Fibroblast of villous mesenchyme (primary cell): ENCODE data around the gene PRKN. TPM values are rescaled to one million over a fixed set of nuclear protein-coding genes. Genes with fewer than 3 reads are reported as not detected.

Source experiments
- DNase-seq: peaks from one replicate; pipeline ENCODE4 v3.0.0-alpha.2; 2010; ENCODE audit warnings: low read depth
- H3K4me3 ChIP-seq: 2 replicates; pipeline ENCODE4 v1.5.1; 2011; ENCODE audit warnings: low read depth, mild to moderate bottlenecking, low read length
- total RNA-seq: library from RNA; depleted of rRNA; stranded (reverse); fragments of >200 nt; gene quantifications from 2 replicates; pipeline ENCODE4 v1.2.3, GENCODE V29; 2012
- TF ChIP-seq, protein P1 (sequence below): IDR thresholded peaks from 2 replicates; pipeline ENCODE4 v1.5.1; 2012; ENCODE audit warnings: low read depth, mild to moderate bottlenecking, low read length; ENCODE audit not compliant: insufficient read depth

PRKN gene
- total RNA-seq, 1 donor: 2.2 TPM

DNA sequence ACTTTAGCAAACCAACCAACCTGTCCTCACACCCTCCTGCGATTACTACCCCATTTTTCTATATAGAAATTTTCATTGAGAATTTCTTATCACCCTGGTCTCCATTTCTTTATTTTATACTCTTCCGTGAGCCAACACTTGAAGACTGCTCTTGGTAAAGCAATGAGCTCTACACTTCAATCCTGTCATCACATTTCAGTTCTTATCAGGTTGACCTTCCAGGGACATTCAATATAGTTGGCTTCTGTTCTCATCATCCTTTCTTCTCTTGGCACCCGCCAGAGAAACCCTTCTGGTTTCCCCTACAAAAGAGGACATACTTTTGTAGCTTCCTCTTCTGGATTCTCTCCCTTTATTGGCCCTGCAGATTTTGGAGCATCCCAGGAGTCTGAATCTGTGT is 279.3 kb downstream of the PRKN start:
- TF ChIP-seq, protein P1, sequence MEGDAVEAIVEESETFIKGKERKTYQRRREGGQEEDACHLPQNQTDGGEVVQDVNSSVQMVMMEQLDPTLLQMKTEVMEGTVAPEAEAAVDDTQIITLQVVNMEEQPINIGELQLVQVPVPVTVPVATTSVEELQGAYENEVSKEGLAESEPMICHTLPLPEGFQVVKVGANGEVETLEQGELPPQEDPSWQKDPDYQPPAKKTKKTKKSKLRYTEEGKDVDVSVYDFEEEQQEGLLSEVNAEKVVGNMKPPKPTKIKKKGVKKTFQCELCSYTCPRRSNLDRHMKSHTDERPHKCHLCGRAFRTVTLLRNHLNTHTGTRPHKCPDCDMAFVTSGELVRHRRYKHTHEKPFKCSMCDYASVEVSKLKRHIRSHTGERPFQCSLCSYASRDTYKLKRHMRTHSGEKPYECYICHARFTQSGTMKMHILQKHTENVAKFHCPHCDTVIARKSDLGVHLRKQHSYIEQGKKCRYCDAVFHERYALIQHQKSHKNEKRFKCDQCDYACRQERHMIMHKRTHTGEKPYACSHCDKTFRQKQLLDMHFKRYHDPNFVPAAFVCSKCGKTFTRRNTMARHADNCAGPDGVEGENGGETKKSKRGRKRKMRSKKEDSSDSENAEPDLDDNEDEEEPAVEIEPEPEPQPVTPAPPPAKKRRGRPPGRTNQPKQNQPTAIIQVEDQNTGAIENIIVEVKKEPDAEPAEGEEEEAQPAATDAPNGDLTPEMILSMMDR: no peak
- H3K4me3 ChIP-seq: no peak overlapping the region
- DNase-seq: no peak

DNA sequence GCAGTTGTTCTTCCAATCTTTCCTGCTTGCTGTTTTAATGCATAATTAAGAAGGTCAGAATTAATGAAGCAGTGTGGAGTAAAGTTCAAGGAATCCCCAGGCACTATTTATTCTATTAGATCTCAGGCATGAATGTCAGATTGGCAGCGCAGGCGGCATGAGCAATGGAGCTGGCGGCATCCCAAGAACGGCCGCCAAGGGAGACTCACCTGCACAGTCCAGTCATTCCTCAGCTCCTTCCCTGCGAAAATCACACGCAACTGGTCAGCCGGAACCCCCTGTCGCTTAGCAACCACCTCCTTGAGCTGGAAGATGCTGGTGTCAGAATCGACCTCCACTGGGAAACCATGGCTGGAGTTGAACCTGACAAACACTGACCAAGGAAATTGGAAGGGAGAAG is 284.5 kb downstream of the PRKN start:
- no peak for DNase-seq
- TF ChIP-seq, protein P1: no peak
- no peak overlapping the region for H3K4me3 ChIP-seq

DNA sequence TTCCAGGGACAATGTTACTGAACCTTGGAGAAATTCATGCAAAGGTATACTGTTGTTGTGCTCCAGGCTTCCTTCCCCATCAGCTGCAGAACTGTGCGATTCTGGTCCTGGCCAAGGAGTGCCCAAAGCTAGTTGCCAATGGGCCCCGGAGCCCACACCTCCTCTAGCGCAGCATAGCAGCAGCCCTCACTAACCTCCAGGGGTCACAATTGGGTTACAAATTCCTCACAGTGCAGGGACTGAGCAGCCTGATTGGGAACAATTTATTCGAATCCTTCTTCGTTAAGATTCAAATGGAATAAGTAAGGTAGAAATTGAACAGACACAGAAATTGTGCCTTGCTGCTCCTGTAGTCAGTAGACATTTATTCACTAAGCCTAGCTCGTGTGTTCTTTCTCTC is 284.9 kb downstream of the PRKN start:
- no peak overlapping the region for H3K4me3 ChIP-seq
- DNase-seq: no peak
- TF ChIP-seq, protein P1: no peak

DNA sequence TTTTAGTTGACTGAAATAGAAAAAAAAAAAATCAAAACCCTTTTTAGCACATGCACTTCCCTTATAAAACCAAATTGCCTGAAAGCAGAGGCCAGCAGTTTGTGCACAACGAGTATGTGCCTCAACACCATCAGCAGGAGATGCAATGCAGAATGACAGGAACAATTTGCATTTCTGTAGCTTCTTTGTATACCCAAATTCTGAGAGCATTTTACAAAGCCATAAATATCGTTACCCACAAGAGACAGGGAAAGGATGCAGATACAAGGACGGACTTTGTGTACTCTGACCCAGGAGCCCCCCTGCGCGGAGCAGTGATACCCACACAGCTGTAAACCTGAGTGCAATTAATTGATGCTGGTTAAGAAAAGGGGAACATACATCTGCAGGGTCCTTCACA is 285.6 kb downstream of the PRKN start:
- no peak for DNase-seq
- TF ChIP-seq, protein P1: no peak
- H3K4me3 ChIP-seq: no peak overlapping the region

DNA sequence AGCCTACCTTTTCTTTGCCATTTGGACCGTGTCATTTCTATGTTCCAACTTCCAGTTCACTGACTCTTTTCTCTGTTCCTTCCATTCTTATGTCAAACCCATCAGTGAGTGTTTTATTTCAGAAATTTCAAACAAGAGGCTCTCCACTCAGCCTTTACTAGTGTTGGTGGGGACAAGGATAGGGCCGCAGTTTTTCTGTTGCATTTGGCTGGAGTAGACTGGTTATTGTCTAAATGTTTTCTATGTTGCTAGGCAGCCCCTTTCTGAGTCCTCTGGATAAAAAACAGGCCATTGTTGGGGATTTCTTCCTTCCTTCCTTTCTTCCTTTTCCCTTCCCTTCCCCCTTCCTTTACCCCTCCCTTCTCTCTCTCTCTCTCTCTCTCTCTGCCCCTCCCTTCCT is 288.6 kb downstream of the PRKN start:
- TF ChIP-seq, protein P1: no peak
- no peak overlapping the region for H3K4me3 ChIP-seq
- DNase-seq: no peak

DNA sequence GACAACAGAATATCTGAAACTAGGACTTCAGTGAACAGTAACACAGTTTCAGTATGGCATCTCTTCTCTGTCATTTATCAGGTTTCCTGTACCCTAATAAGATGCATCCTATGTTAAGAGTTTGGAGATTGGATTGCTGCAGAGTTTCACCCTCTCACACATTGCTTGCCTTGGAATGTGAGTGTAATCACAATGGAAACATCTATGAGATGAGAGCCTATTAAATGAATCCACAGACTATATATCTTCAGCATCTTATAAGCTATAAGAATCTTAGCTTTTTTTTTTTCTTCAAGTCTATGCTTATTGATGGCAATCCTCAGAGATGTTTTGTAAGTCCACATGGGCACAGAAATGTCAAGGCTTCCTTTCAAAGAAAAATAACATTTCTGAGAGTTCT is 292.5 kb downstream of the PRKN start:
- DNase-seq: no peak
- no peak overlapping the region for H3K4me3 ChIP-seq
- TF ChIP-seq, protein P1: no peak

DNA sequence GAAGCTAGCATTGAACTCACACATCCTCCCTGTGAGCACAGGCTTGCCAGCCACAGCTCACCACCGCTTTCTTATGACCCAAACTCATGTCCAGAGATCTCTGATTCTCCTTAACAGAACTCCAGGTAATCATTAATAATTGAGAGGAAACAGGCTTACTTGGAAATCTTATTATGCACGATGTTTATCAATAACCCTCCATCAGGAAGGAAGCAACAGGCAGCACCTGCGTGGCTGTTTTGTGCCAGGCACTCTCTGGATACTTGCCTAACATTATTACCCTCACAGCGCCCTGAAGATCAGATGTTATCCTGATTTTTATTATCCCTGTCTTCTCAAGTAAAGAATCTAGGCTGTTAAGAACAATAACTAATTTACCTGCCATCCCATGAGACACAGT is 306.6 kb downstream of the PRKN start:
- TF ChIP-seq, protein P1: no peak
- H3K4me3 ChIP-seq: no peak overlapping the region
- no peak for DNase-seq
